GM12892 (cell line): ENCODE data around the gene CXCL13. TPM values are rescaled to one million over a fixed set of nuclear protein-coding genes. Genes with fewer than 3 reads are reported as not detected.
A peak's percentile ranks its signal among the peaks of the same experiment; 100 is the strongest.
"Not testable (repeated sequence)": the region's sequence is repeated elsewhere in the genome, so short reads cannot be mapped to it uniquely, and the experiment has no call there.

Source experiments
- DNase-seq: peaks from one replicate; pipeline ENCODE4 v3.0.0; 2011; ENCODE audit not compliant: insufficient read length
- FAIRE-seq: peaks from 2 replicates; lab custom pipeline; 2011; peaks lifted over from hg19 to GRCh38; lab: Jason Lieb, UNC
- POLR2A ChIP-seq: IDR thresholded peaks from 2 replicates; pipeline ENCODE4 v1.6.1; 2011; ENCODE audit warnings: low read depth, low read length, control low read depth
- POLR2AphosphoS5 ChIP-seq: IDR thresholded peaks from 2 replicates; pipeline ENCODE4 v1.6.1; 2011; ENCODE audit warnings: low read depth, low read length, control low read depth
- TAF1 ChIP-seq: IDR thresholded peaks from 2 replicates; pipeline ENCODE4 v1.6.1; 2011; ENCODE audit warnings: low read depth, mild to moderate bottlenecking, control low read depth, low read length, borderline replicate concordance
- polyA plus RNA-seq: library from polyadenylated mRNA; unstranded; fragments of >200 nt; gene quantifications from one replicate; pipeline ENCODE4 v1.2.1, GENCODE V29; 2012; ENCODE audit warnings: missing spikeins, inconsistent platforms; ENCODE audit not compliant: missing spikeins

The CXCL13 gene
- polyA plus RNA-seq = 0.66 TPM

GRCh38 chr4:77605210-77605902 is at the start of gene CXCL13:
Gene CXCL13, plus strand, starts transcription at chr4:77605820. Its CDS starts 46 bp downstream, at chr4:77605866.
- DNase-seq (no peak), FAIRE-seq (no peak)
- TF ChIP-seq POLR2A = no peak
- no peak for TF ChIP-seq POLR2AphosphoS5
- TF ChIP-seq TAF1 = no peak

GRCh38 chr4:77560170-77560569 is 45.5 kb upstream of the CXCL13 start:
- FAIRE-seq (no peak), DNase-seq (no peak)
- no peak for TF ChIP-seq TAF1
- TF ChIP-seq POLR2AphosphoS5 = no peak
- no peak for TF ChIP-seq POLR2A

GRCh38 chr4:77561720-77562119 is 43.9 kb upstream of the CXCL13 start:
- FAIRE-seq, DNase-seq: not testable (repeated sequence)

GRCh38 chr4:77564231-77564630 is 41.4 kb upstream of the CXCL13 start:
- no peak for TF ChIP-seq POLR2A
- TF ChIP-seq POLR2AphosphoS5 = no peak
- no peak for TF ChIP-seq TAF1
- DNase-seq = no peak
- FAIRE-seq = no peak

GRCh38 chr4:77566148-77566547 is 39.5 kb upstream of the CXCL13 start:
- DNase-seq (no peak), FAIRE-seq (no peak)
- TF ChIP-seq POLR2A (no peak), POLR2AphosphoS5 (no peak), TAF1 (no peak)

GRCh38 chr4:77567549-77567948 is 38.1 kb upstream of the CXCL13 start:
- DNase-seq (no peak), FAIRE-seq (no peak)
- no peak for TF ChIP-seq TAF1
- no peak for TF ChIP-seq POLR2AphosphoS5
- TF ChIP-seq POLR2A = no peak

- not testable (repeated sequence) for DNase-seq, FAIRE-seq
Measured at GRCh38 chr4:77570508-77571214, 35.0 kb upstream of the CXCL13 start.

GRCh38 chr4:77576351-77576750 is 29.3 kb upstream of the CXCL13 start:
- FAIRE-seq = no peak
- no peak for DNase-seq
- no peak for TF ChIP-seq TAF1
- TF ChIP-seq POLR2A = no peak
- TF ChIP-seq POLR2AphosphoS5 = no peak

GRCh38 chr4:77578145-77578544 is 27.5 kb upstream of the CXCL13 start:
- no peak for FAIRE-seq
- TF ChIP-seq POLR2A (no peak), POLR2AphosphoS5 (no peak), TAF1 (no peak)
- DNase-seq = no peak

GRCh38 chr4:77579406-77580076 is 26.1 kb upstream of the CXCL13 start:
- no peak for TF ChIP-seq POLR2AphosphoS5
- no peak for TF ChIP-seq POLR2A
- TF ChIP-seq TAF1 = no peak
- peak; percentile 72 for FAIRE-seq
- DNase-seq = no peak

- DNase-seq (no peak), FAIRE-seq (no peak)
- TF ChIP-seq POLR2A (no peak), TAF1 (no peak), POLR2AphosphoS5 (no peak)
Measured at GRCh38 chr4:77581724-77582123, 23.9 kb upstream of the CXCL13 start.

- FAIRE-seq = no peak
- no peak for TF ChIP-seq POLR2A
- TF ChIP-seq POLR2AphosphoS5 = no peak
- no peak for TF ChIP-seq TAF1
- DNase-seq = no peak
Measured at GRCh38 chr4:77582156-77582555, 23.5 kb upstream of the CXCL13 start.
